ENCODE results near the gene MPZL1. TPM values are rescaled to one million over a fixed set of nuclear protein-coding genes. Genes with fewer than 3 reads are reported as not detected.
A peak's percentile ranks its signal among the peaks of the same experiment; 100 is the strongest.
"Not testable (repeated sequence)": the region's sequence is repeated elsewhere in the genome, so short reads cannot be mapped to it uniquely, and the experiment has no call there.

Gene MPZL1
- total RNA-seq, 1 donor = 112 TPM

GRCh38 chr1:167714439-167715156 lies 7.2 kb upstream of the MPZL1 start:
- peak overlapping the region; percentile 96 for H3K4me3 ChIP-seq (ENCODE audit: low read depth, low read length)
- TF ChIP-seq CTCF (IDR thresholded peaks at IDR 0.05; ENCODE audit: insufficient read depth, low read length) = no peak
- peak; percentile 89 for DNase-seq (ENCODE audit: low read depth)

- peak overlapping the region; percentile 96 for H3K4me3 ChIP-seq (ENCODE audit: low read depth, low read length)
- peak; percentile 94 for DNase-seq (ENCODE audit: low read depth)
- peak; percentile 87 for TF ChIP-seq CTCF (IDR thresholded peaks at IDR 0.05; ENCODE audit: insufficient read depth, low read length)
These were observed 6.4 kb upstream of the MPZL1 start for GRCh38 chr1:167715157-167715999.

GRCh38 chr1:167716000-167716271 lies 5.8 kb upstream of the MPZL1 start:
- H3K4me3 ChIP-seq (ENCODE audit: low read depth, low read length) = peak overlapping the region; percentile 74
- DNase-seq (ENCODE audit: low read depth) = no peak
- no peak for TF ChIP-seq CTCF (IDR thresholded peaks at IDR 0.05; ENCODE audit: insufficient read depth, low read length)

GRCh38 chr1:167717351-167717750 lies 4.4 kb upstream of the MPZL1 start:
- no peak for TF ChIP-seq CTCF (IDR thresholded peaks at IDR 0.05; ENCODE audit: insufficient read depth, low read length)
- no peak for DNase-seq (ENCODE audit: low read depth)
- no peak overlapping the region for H3K4me3 ChIP-seq (ENCODE audit: low read depth, low read length)

GRCh38 chr1:167718914-167719691 lies 2.7 kb upstream of the MPZL1 start:
- H3K4me3 ChIP-seq (ENCODE audit: low read depth, low read length) = no peak overlapping the region
- no peak for DNase-seq (ENCODE audit: low read depth)
- TF ChIP-seq CTCF (IDR thresholded peaks at IDR 0.05; ENCODE audit: insufficient read depth, low read length) = no peak

- not testable (repeated sequence) for DNase-seq (ENCODE audit: low read depth); H3K4me3 ChIP-seq (ENCODE audit: low read depth, low read length)
These were observed 1.9 kb upstream of the MPZL1 start for GRCh38 chr1:167719715-167720421.

Measured in fibroblast of the aortic adventitia (primary cell).